ENCODE data around the gene CA4. TPM values are rescaled to one million over a fixed set of nuclear protein-coding genes. Genes with fewer than 3 reads are reported as not detected.

Gene CA4
- total and polyA plus RNA-seq, 2 of the 8 experiments (the other 6 are each of a cell fraction or from before 2014, with no cell fraction given), result 3.6 to 4.2 TPM

- no peak overlapping the region for H3K27ac ChIP-seq (ENCODE audit: low read depth, low read length)
- H3K4me1 ChIP-seq (replicated peaks in 1 of 4; ENCODE audit: control insufficient read depth in 3 of 4, insufficient read depth in 4 of 4, low read length in 3 of 4), result no peaks in the 10 kb centered on the region
- H2BK20ac ChIP-seq (ENCODE audit: low read length), result no peak overlapping the region
- H4K8ac ChIP-seq (ENCODE audit: extremely low read depth, insufficient read depth, low read length), result no peak overlapping the region
- no peak overlapping the region for H3K4me2 ChIP-seq (ENCODE audit: insufficient read depth in 1 of 2, low read depth in 2 of 2, low read length in 2 of 2)
- WGBS, 2 experiments (ENCODE audit: extremely low coverage in 1 of 2, insufficient coverage in 1 of 2, insufficient read length in 1 of 2, insufficient replicate concordance in 2 of 2, low coverage in 1 of 2, low lambda C conversion rate in 2 of 2, missing lambda C conversion rate in 1 of 2), result 98% methylated on average over 4 of the region's 4 CpGs; no CpG with 5 or more reads in 1 of the 2 experiments
- no peaks in the 10 kb centered on the region for H4K20me1 ChIP-seq (replicated peaks in 1 of 2; ENCODE audit: control insufficient read depth in 1 of 2, insufficient read depth in 2 of 2, low read length in 2 of 2)
- H2BK5ac ChIP-seq (ENCODE audit: low read depth, low read length), result no peak overlapping the region
- no peak overlapping the region for H3K4me3 ChIP-seq (ENCODE audit: extremely low read depth in 1 of 4, insufficient read depth in 2 of 4, low read depth in 3 of 4, low read length in 4 of 4)
- no peak overlapping the region for H3K18ac ChIP-seq (ENCODE audit: extremely low read depth, low read length)
- no peak overlapping the region for H3K14ac ChIP-seq (ENCODE audit: insufficient read length)
- TF ChIP-seq SAP30 (IDR thresholded peaks at IDR 0.05; ENCODE audit: insufficient read depth, insufficient replicate concordance, low read length), result no peak
- TF ChIP-seq TAF7 (optimal IDR thresholded peaks at IDR 0.05; ENCODE audit: borderline replicate concordance, low read depth, low read length), result no peak
- no peak for TF ChIP-seq ATF2 (IDR thresholded peaks at IDR 0.05; ENCODE audit: low read length)
- TF ChIP-seq USF2 (IDR thresholded peaks at IDR 0.05; ENCODE audit: low read length), result no peak
- no peak overlapping the region for H2BK15ac ChIP-seq (ENCODE audit: low read length)
- H3K27me3 ChIP-seq (replicated peaks in 1 of 4; ENCODE audit: control insufficient read depth in 3 of 4, extremely low read depth in 1 of 4, insufficient read depth in 3 of 4, low read length in 3 of 4), result no peaks in the 10 kb centered on the region
- no peak overlapping the region for H3K56ac ChIP-seq (replicated peaks; ENCODE audit: insufficient read length, low read depth, low read length)
- no peak overlapping the region for H3K4ac ChIP-seq (replicated peaks; ENCODE audit: insufficient read length, low read depth, low read length)
- H2AK5ac ChIP-seq (ENCODE audit: low read depth, low read length), result no peak overlapping the region
- H3K23ac ChIP-seq (ENCODE audit: insufficient read length), result no peak overlapping the region
- DNase-seq (ENCODE audit: low read depth in 1 of 2, low spot score in 2 of 2) (no peak), FAIRE-seq (no peak)
- no peak overlapping the region for H2BK12ac ChIP-seq (ENCODE audit: low read depth, low read length)
- no peaks in the 10 kb centered on the region for H3K79me1 ChIP-seq (ENCODE audit: low read depth, low read length)
- ChIA-PET CTCF (ENCODE audit: partially characterized antibody) (no interaction called here), POLR2A (ENCODE audit: partially characterized antibody) (no interaction called here)
- no peaks in the 10 kb centered on the region for H3K23me2 ChIP-seq (ENCODE audit: low read depth, low read length)
- H3K9me3 ChIP-seq (ENCODE audit: insufficient read depth in 2 of 2, low read depth in 1 of 2, low read length in 1 of 2), result no peaks in the 10 kb centered on the region
- no peak overlapping the region for H3K9ac ChIP-seq (replicated peaks in 1 of 4; ENCODE audit: extremely low read depth in 1 of 4, low read depth in 3 of 4, low read length in 3 of 4)
- H2AFZ ChIP-seq (ENCODE audit: low read length), result no peak overlapping the region
- H4K91ac ChIP-seq (replicated peaks; ENCODE audit: insufficient read length, low read length), result no peak overlapping the region
- H2BK120ac ChIP-seq (replicated peaks; ENCODE audit: low read depth, low read length), result no peak overlapping the region
- no peaks in the 10 kb centered on the region for H3K79me2 ChIP-seq (ENCODE audit: control insufficient read depth in 1 of 2, insufficient read depth in 2 of 2, low read length in 2 of 2)
- peaks cover 3 to 59% (median 32%) of the 10 kb centered on the region in 4 experiments; a peak in 6 of 8 replicates for H3K36me3 ChIP-seq (ENCODE audit: control insufficient read depth in 2 of 4, insufficient read depth in 4 of 4, low read length in 3 of 4)
- no peak overlapping the region for H4K5ac ChIP-seq (ENCODE audit: insufficient read length, low read depth, low read length)
Measured at GRCh38 chr17:60188759-60189158, 39.0 kb downstream of the CA4 start.
